ENCODE measurements around the gene NHSL1. TPM values are rescaled to one million over a fixed set of nuclear protein-coding genes. Genes with fewer than 3 reads are reported as not detected.

NHSL1 gene
- total RNA-seq, 1 donor = 17.8 TPM

- DNase-seq (ENCODE audit: low read depth) = no peak
- no peak for TF ChIP-seq CTCF (IDR thresholded peaks at IDR 0.05; ENCODE audit: insufficient read depth, low read length)
- no peak overlapping the region for H3K4me3 ChIP-seq (ENCODE audit: low read depth, low read length)
Observed at GRCh38 chr6:138489846-138490245, 9.4 kb downstream of the NHSL1 start.

GRCh38 chr6:138487102-138487604 lies 12.1 kb downstream of the NHSL1 start:
- TF ChIP-seq CTCF (IDR thresholded peaks at IDR 0.05; ENCODE audit: insufficient read depth, low read length) = no peak
- H3K4me3 ChIP-seq (ENCODE audit: low read depth, low read length) = no peak overlapping the region
- no peak for DNase-seq (ENCODE audit: low read depth)

- no peak for DNase-seq (ENCODE audit: low read depth)
- H3K4me3 ChIP-seq (ENCODE audit: low read depth, low read length) = no peak overlapping the region
- no peak for TF ChIP-seq CTCF (IDR thresholded peaks at IDR 0.05; ENCODE audit: insufficient read depth, low read length)
Observed at GRCh38 chr6:138486249-138487101, 12.8 kb downstream of the NHSL1 start.

GRCh38 chr6:138485586-138486248 lies 13.6 kb downstream of the NHSL1 start:
- no peak for DNase-seq (ENCODE audit: low read depth)
- H3K4me3 ChIP-seq (ENCODE audit: low read depth, low read length) = no peak overlapping the region
- TF ChIP-seq CTCF (IDR thresholded peaks at IDR 0.05; ENCODE audit: insufficient read depth, low read length) = no peak

GRCh38 chr6:138485005-138485545 lies 14.2 kb downstream of the NHSL1 start:
- H3K4me3 ChIP-seq (ENCODE audit: low read depth, low read length) = peak overlapping the region; percentile 13
- DNase-seq (ENCODE audit: low read depth) = peak; percentile 36
- no peak for TF ChIP-seq CTCF (IDR thresholded peaks at IDR 0.05; ENCODE audit: insufficient read depth, low read length)

GRCh38 chr6:138484018-138484731 lies 15.1 kb downstream of the NHSL1 start:
- no peak for DNase-seq (ENCODE audit: low read depth)
- TF ChIP-seq CTCF (IDR thresholded peaks at IDR 0.05; ENCODE audit: insufficient read depth, low read length) = no peak
- H3K4me3 ChIP-seq (ENCODE audit: low read depth, low read length) = no peak overlapping the region
